ENCODE data around the gene PDZD4.

PDZD4 gene

GRCh38 chrX:153783378-153784013 lies 46.8 kb downstream of the PDZD4 start:
- no peak for DNase-seq

- no peak for DNase-seq
These were observed 47.5 kb downstream of the PDZD4 start for GRCh38 chrX:153782871-153783270.

- DNase-seq: no peak
These were observed 48.0 kb downstream of the PDZD4 start for GRCh38 chrX:153782313-153782712.

GRCh38 chrX:153781428-153782047 lies 48.8 kb downstream of the PDZD4 start:
- DNase-seq: no peak

- DNase-seq: no peak
These were observed 49.5 kb downstream of the PDZD4 start, which contains the start of gene SRPK3 for GRCh38 chrX:153780678-153781427. Gene SRPK3 (plus strand): TSS chrX:153781041. CDS start chrX:153781087, 46 bp downstream.

- no peak for DNase-seq
These were observed 50.3 kb downstream of the PDZD4 start for GRCh38 chrX:153779891-153780677.

GRCh38 chrX:153778684-153779101 lies 51.7 kb downstream of the PDZD4 start:
- DNase-seq: no peak

- DNase-seq: no peak
These were observed 52.2 kb downstream of the PDZD4 start for GRCh38 chrX:153778181-153778580.

- no peak for DNase-seq
These were observed 52.9 kb downstream of the PDZD4 start for GRCh38 chrX:153777261-153778090.

- DNase-seq: no peak
These were observed 53.7 kb downstream of the PDZD4 start for GRCh38 chrX:153776611-153777045.

GRCh38 chrX:153776120-153776599 lies 54.2 kb downstream of the PDZD4 start:
- no peak for DNase-seq

GRCh38 chrX:153775293-153776119 lies 54.8 kb downstream of the PDZD4 start:
- no peak for DNase-seq

- DNase-seq: no peak
These were observed 55.6 kb downstream of the PDZD4 start for GRCh38 chrX:153774576-153775292.

- DNase-seq: no peak
These were observed 56.4 kb downstream of the PDZD4 start for GRCh38 chrX:153773741-153774575.

GRCh38 chrX:153773218-153773611 lies 57.1 kb downstream of the PDZD4 start:
- no peak for DNase-seq

- no peak for DNase-seq
These were observed 57.8 kb downstream of the PDZD4 start for GRCh38 chrX:153772316-153773217.

GRCh38 chrX:153771415-153772315 lies 58.7 kb downstream of the PDZD4 start:
- no peak for DNase-seq
